Measurements from ENCODE around the gene PMM1. TPM values are rescaled to one million over a fixed set of nuclear protein-coding genes. Genes with fewer than 3 reads are reported as not detected.

Gene PMM1
- total and polyA plus RNA-seq, 2 donors from 2014 or later = 36.4 to 127 TPM

GRCh38 chr22:41528938-41529561 lies 60.6 kb downstream of the PMM1 start:
- Histone ChIP-seq H3K36me3 (ENCODE audit: control insufficient read depth in 2 of 3, insufficient read depth in 3 of 3, low read length in 3 of 3) (peaks cover 0 to 68% (median 36%) of the 10 kb centered on the region in 3 donors), H3K9me3 (ENCODE audit: control insufficient read depth in 2 of 3, insufficient read depth in 1 of 3, low read length in 3 of 3) (no peaks in the 10 kb centered on the region), H3K4me3 (ENCODE audit: low read length in 3 of 3) (no peak overlapping the region), H3K27me3 (ENCODE audit: control insufficient read depth, insufficient read depth, low read length) (no peaks in the 10 kb centered on the region), H3K9ac (ENCODE audit: low read length in 3 of 3) (no peak overlapping the region), H3K27ac (ENCODE audit: low read depth in 2 of 2, low read length in 2 of 2) (no peak overlapping the region), H3K4me1 (ENCODE audit: control insufficient read depth in 2 of 3, insufficient read depth in 2 of 3, low read depth in 1 of 3, low read length in 3 of 3) (peaks cover 0 to 25% (median 2%) of the 10 kb centered on the region in 3 donors)
- FAIRE-seq (no peak), DNase-seq (no peak)
- intact Hi-C loops (cut with DNase I) = no loop called here
- TF ChIP-seq, protein P1, sequence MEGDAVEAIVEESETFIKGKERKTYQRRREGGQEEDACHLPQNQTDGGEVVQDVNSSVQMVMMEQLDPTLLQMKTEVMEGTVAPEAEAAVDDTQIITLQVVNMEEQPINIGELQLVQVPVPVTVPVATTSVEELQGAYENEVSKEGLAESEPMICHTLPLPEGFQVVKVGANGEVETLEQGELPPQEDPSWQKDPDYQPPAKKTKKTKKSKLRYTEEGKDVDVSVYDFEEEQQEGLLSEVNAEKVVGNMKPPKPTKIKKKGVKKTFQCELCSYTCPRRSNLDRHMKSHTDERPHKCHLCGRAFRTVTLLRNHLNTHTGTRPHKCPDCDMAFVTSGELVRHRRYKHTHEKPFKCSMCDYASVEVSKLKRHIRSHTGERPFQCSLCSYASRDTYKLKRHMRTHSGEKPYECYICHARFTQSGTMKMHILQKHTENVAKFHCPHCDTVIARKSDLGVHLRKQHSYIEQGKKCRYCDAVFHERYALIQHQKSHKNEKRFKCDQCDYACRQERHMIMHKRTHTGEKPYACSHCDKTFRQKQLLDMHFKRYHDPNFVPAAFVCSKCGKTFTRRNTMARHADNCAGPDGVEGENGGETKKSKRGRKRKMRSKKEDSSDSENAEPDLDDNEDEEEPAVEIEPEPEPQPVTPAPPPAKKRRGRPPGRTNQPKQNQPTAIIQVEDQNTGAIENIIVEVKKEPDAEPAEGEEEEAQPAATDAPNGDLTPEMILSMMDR (IDR thresholded peaks at IDR 0.05; ENCODE audit: borderline replicate concordance, extremely low read depth, insufficient read depth) = no peak

- no peak overlapping the region for H3K9ac ChIP-seq (ENCODE audit: low read length in 3 of 3)
- no peak for DNase-seq
- H3K4me3 ChIP-seq (ENCODE audit: low read length in 3 of 3) = no peak overlapping the region
- peaks cover 0 to 73% (median 36%) of the 10 kb centered on the region in 3 donors for H3K36me3 ChIP-seq (ENCODE audit: control insufficient read depth in 2 of 3, insufficient read depth in 3 of 3, low read length in 3 of 3)
- no peak for FAIRE-seq
- TF ChIP-seq, protein P1 (IDR thresholded peaks at IDR 0.05; ENCODE audit: borderline replicate concordance, extremely low read depth, insufficient read depth) = no peak
- intact Hi-C loops (cut with DNase I) = no loop called here
- H3K9me3 ChIP-seq (ENCODE audit: control insufficient read depth in 2 of 3, insufficient read depth in 1 of 3, low read length in 3 of 3) = no peaks in the 10 kb centered on the region
- H3K27ac ChIP-seq (ENCODE audit: low read depth in 2 of 2, low read length in 2 of 2) = no peak overlapping the region
- peaks cover 0 to 30% (median 10%) of the 10 kb centered on the region in 3 donors for H3K4me1 ChIP-seq (ENCODE audit: control insufficient read depth in 2 of 3, insufficient read depth in 2 of 3, low read depth in 1 of 3, low read length in 3 of 3)
- H3K27me3 ChIP-seq (ENCODE audit: control insufficient read depth, insufficient read depth, low read length) = no peaks in the 10 kb centered on the region
Observed at GRCh38 chr22:41528132-41528766, 61.4 kb downstream of the PMM1 start.

Other genes starting within 250 kb of the PMM1 start
- gene TEF, start 207.9 kb downstream of the PMM1 start, total RNA-seq = 34.9 TPM
- 19.4 TPM for gene TEF, start 207.9 kb downstream of the PMM1 start, polyA plus RNA-seq (ENCODE audit: insufficient read depth, low read depth, low replicate concordance)
- 54.3 TPM for gene TOB2, start 143.0 kb downstream of the PMM1 start, total RNA-seq
- 20.8 TPM for gene TOB2, start 143.0 kb downstream of the PMM1 start, polyA plus RNA-seq (ENCODE audit: insufficient read depth, low read depth, low replicate concordance)
- gene PHF5A, start 121.1 kb downstream of the PMM1 start, total RNA-seq = 34.0 TPM
- 42.2 TPM for gene PHF5A, start 121.1 kb downstream of the PMM1 start, polyA plus RNA-seq (ENCODE audit: insufficient read depth, low read depth, low replicate concordance)
- gene ACO2, start 120.7 kb downstream of the PMM1 start, total RNA-seq = 119 TPM
- gene ACO2, start 120.7 kb downstream of the PMM1 start, polyA plus RNA-seq (ENCODE audit: insufficient read depth, low read depth, low replicate concordance) = 262 TPM
- gene POLR3H, start 45.4 kb downstream of the PMM1 start, total RNA-seq = 39.4 TPM
- 37.4 TPM for gene POLR3H, start 45.4 kb downstream of the PMM1 start, polyA plus RNA-seq (ENCODE audit: insufficient read depth, low read depth, low replicate concordance)
- gene CSDC2, start 28.8 kb downstream of the PMM1 start, total RNA-seq = 7.8 TPM
- gene CSDC2, start 28.8 kb downstream of the PMM1 start, polyA plus RNA-seq (ENCODE audit: insufficient read depth, low read depth, low replicate concordance) = 47.1 TPM
- gene DESI1, start 31.2 kb upstream of the PMM1 start, total RNA-seq = 29.1 TPM
- gene DESI1, start 31.2 kb upstream of the PMM1 start, polyA plus RNA-seq (ENCODE audit: insufficient read depth, low read depth, low replicate concordance) = 28.6 TPM
- 183 TPM for gene XRCC6, start 31.5 kb upstream of the PMM1 start, total RNA-seq
- gene XRCC6, start 31.5 kb upstream of the PMM1 start, polyA plus RNA-seq (ENCODE audit: insufficient read depth, low read depth, low replicate concordance) = 168 TPM
- 132 TPM for gene SNU13, start 99.0 kb upstream of the PMM1 start, total RNA-seq
- gene SNU13, start 99.0 kb upstream of the PMM1 start, polyA plus RNA-seq (ENCODE audit: insufficient read depth, low read depth, low replicate concordance) = 217 TPM
- gene MEI1, start 109.7 kb upstream of the PMM1 start, total RNA-seq = 14.6 TPM
- 2.4 TPM for gene MEI1, start 109.7 kb upstream of the PMM1 start, polyA plus RNA-seq (ENCODE audit: insufficient read depth, low read depth, low replicate concordance)
- gene CCDC134, start 210.8 kb upstream of the PMM1 start, total RNA-seq = 12.2 TPM
- gene CCDC134, start 210.8 kb upstream of the PMM1 start, polyA plus RNA-seq (ENCODE audit: insufficient read depth, low read depth, low replicate concordance) = 5.0 TPM
- gene SREBF2, start 243.3 kb upstream of the PMM1 start, total RNA-seq = 71.4 TPM
- gene SREBF2, start 243.3 kb upstream of the PMM1 start, polyA plus RNA-seq (ENCODE audit: insufficient read depth, low read depth, low replicate concordance) = 49.2 TPM